HG03039 (cell line): ENCODE results near the gene TATDN2.

Source experiments
- ATAC-seq: cut with Tn5 transposase; IDR thresholded peaks from one replicate; pipeline ENCODE4 v1.9.1; 2021; ENCODE audit warnings: mild to moderate bottlenecking, moderate library complexity; ENCODE audit not compliant: unreplicated experiment

The TATDN2 gene

GRCh38 chr3:10248184-10248983 lies at the start of gene TATDN2:
Gene TATDN2 (plus strand): TSS chr3:10248459. CDS start chr3:10249201, 742 bp downstream.
- ATAC-seq: peak; percentile 97

GRCh38 chr3:10198761-10199649 lies 49.3 kb upstream of the TATDN2 start:
- ATAC-seq: peak; percentile 63

- ATAC-seq: no peak
These were observed 43.3 kb upstream of the TATDN2 start for GRCh38 chr3:10204921-10205320.

- no peak for ATAC-seq
These were observed 42.7 kb upstream of the TATDN2 start for GRCh38 chr3:10205451-10206165.

- no peak for ATAC-seq
These were observed 42.1 kb upstream of the TATDN2 start for GRCh38 chr3:10206166-10206511.

- ATAC-seq: no peak
These were observed 35.0 kb upstream of the TATDN2 start for GRCh38 chr3:10213156-10213792.

- ATAC-seq: no peak
These were observed 32.5 kb upstream of the TATDN2 start for GRCh38 chr3:10215578-10216368.

GRCh38 chr3:10217359-10217758 lies 30.9 kb upstream of the TATDN2 start:
- no peak for ATAC-seq

- no peak for ATAC-seq
These were observed 28.5 kb upstream of the TATDN2 start for GRCh38 chr3:10219737-10220136.

GRCh38 chr3:10223676-10224639 lies 24.3 kb upstream of the TATDN2 start:
- no peak for ATAC-seq

GRCh38 chr3:10224794-10225665 lies 23.2 kb upstream of the TATDN2 start:
- ATAC-seq: no peak

- ATAC-seq: no peak
These were observed 22.0 kb upstream of the TATDN2 start for GRCh38 chr3:10226293-10226692.

- ATAC-seq: no peak
These were observed 19.9 kb upstream of the TATDN2 start for GRCh38 chr3:10228248-10228950.

- no peak for ATAC-seq
These were observed 18.7 kb upstream of the TATDN2 start for GRCh38 chr3:10229576-10229975.

GRCh38 chr3:10232137-10232536 lies 16.1 kb upstream of the TATDN2 start:
- no peak for ATAC-seq

- no peak for ATAC-seq
These were observed 14.3 kb upstream of the TATDN2 start for GRCh38 chr3:10233988-10234387.

GRCh38 chr3:10234526-10235230 lies 13.6 kb upstream of the TATDN2 start:
- ATAC-seq: no peak
